Endothelial cell of umbilical vein (primary cell): ENCODE measurements around the gene PTPRO. TPM values are rescaled to one million over a fixed set of nuclear protein-coding genes. Genes with fewer than 3 reads are reported as not detected.

ENCODE experiments used
- BruUV-seq: library from RNA; stranded (reverse); fragments of 400-500 nt; replicated peaks from 2 replicates; lab custom pipeline; 2021; lab: Mats Ljungman, UMichigan
- CTCF ChIA-PET: fragments of 300-600, 350-600 bp; sonication (Branson Sonifier 250); formaldehyde crosslinking; loops from one replicate; lab custom pipeline; 2021; ENCODE audit warnings: antibody characterized with exemption, inconsistent platforms; lab: Charles Lee
- POLR2A ChIA-PET: fragments of 300-600, 350-600 bp; sonication (Branson Sonifier 250); formaldehyde crosslinking; loops from one replicate; lab custom pipeline; 2021; ENCODE audit warnings: antibody characterized with exemption, inconsistent platforms; lab: Charles Lee
- DNase-seq: peaks from one replicate; pipeline ENCODE4 v3.0.0-alpha.2; 2011; ENCODE audit warnings: low read depth, low spot score
- FAIRE-seq: peaks from 2 replicates; lab custom pipeline; 2011; peaks lifted over from hg19 to GRCh38; lab: Jason Lieb, UNC
- H2AFZ ChIP-seq: 2 replicates; pipeline ENCODE4 v1.6.0; 2012; ENCODE audit warnings: low read depth, low read length, control low read depth, inconsistent platforms
- H3K27ac ChIP-seq: 2 replicates; pipeline ENCODE4 v1.5.1; 2011; ENCODE audit warnings: low read depth, mild to moderate bottlenecking, control low read depth, low read length, moderate library complexity; ENCODE audit not compliant: insufficient read depth
- H3K27me3 ChIP-seq, 2 experiments: 2 replicates each; pipeline versions ENCODE4 v1.6.0 to v1.6.1; 2011; ENCODE audit warnings: low read length in 2 of 2, mixed read lengths in 1 of 2; ENCODE audit not compliant: control insufficient read depth in 2 of 2, insufficient read depth in 2 of 2
- H3K36me3 ChIP-seq, 2 experiments: 2 replicates in 1 of 2; 3 replicates in 1 of 2; pipeline ENCODE4 v1.5.1; 2011; ENCODE audit warnings: low read length in 2 of 2, mild to moderate bottlenecking in 1 of 2, moderate library complexity in 1 of 2; ENCODE audit not compliant: control insufficient read depth in 2 of 2, insufficient read depth in 2 of 2; ENCODE audit errors: extremely low read depth in 1 of 2
- H3K4me1 ChIP-seq: 3 replicates; pipeline ENCODE4 v1.5.1; 2011; ENCODE audit warnings: mild to moderate bottlenecking, low read length; ENCODE audit not compliant: control insufficient read depth, insufficient read depth; ENCODE audit errors: extremely low read depth
- H3K4me2 ChIP-seq: 2 replicates; pipeline ENCODE4 v1.6.1; 2011; ENCODE audit warnings: low read length, control low read depth, mixed read lengths; ENCODE audit not compliant: insufficient read depth
- H3K4me3 ChIP-seq, 3 experiments: fragments of 200-600 bp in 1 of 3; sonication (generic), shearing (Covaris generic) in 1 of 3; replicated peaks in 1 of 3; 2 replicates each; pipeline ENCODE4 v1.5.1; 2011 to 2016; ENCODE audit warnings: control low read depth in 3 of 3, low read length in 3 of 3, mild to moderate bottlenecking in 2 of 3, inconsistent platforms in 1 of 3, low read depth in 1 of 3, moderate library complexity in 1 of 3; ENCODE audit not compliant: insufficient read depth in 1 of 3
- H3K79me2 ChIP-seq: 2 replicates; pipeline ENCODE4 v1.6.0; 2012; ENCODE audit warnings: low read length, inconsistent platforms; ENCODE audit not compliant: control insufficient read depth, insufficient read depth
- H3K9ac ChIP-seq: replicated peaks from 2 replicates; pipeline ENCODE3; 2011; ENCODE audit warnings: low read length, control low read depth; ENCODE audit not compliant: insufficient read depth; ENCODE audit errors: extremely low read depth
- H3K9me1 ChIP-seq: replicated peaks from 3 replicates; pipeline ENCODE4 v1.6.0; 2011; ENCODE audit warnings: mild to moderate bottlenecking, low read length; ENCODE audit not compliant: control insufficient read depth, insufficient read depth; ENCODE audit errors: extremely low read depth
- H3K9me3 ChIP-seq: replicated peaks from 2 replicates; pipeline ENCODE4 v1.5.1; 2012; ENCODE audit warnings: low read length, inconsistent platforms; ENCODE audit not compliant: control insufficient read depth, insufficient read depth
- H4K20me1 ChIP-seq: replicated peaks from 2 replicates; pipeline ENCODE3; 2011; ENCODE audit warnings: mild to moderate bottlenecking, low read length; ENCODE audit not compliant: control insufficient read depth, insufficient read depth; ENCODE audit errors: extremely low read depth
- EZH2 ChIP-seq: IDR thresholded peaks from 2 replicates; pipeline ENCODE4 v1.6.1; 2012; ENCODE audit warnings: borderline replicate concordance, low read depth, mild to moderate bottlenecking, moderate library complexity, low read length, inconsistent platforms; ENCODE audit not compliant: severe bottlenecking
- FOS ChIP-seq: IDR thresholded peaks from 2 replicates; pipeline ENCODE4 v1.6.1; 2011; ENCODE audit warnings: mild to moderate bottlenecking, low read length, moderate library complexity, borderline replicate concordance; ENCODE audit not compliant: insufficient read depth
- GATA2 ChIP-seq: IDR thresholded peaks from 2 replicates; pipeline ENCODE4 v1.7.0; 2011; ENCODE audit warnings: low read depth, mild to moderate bottlenecking, moderate library complexity, mixed read lengths, low read length; ENCODE audit not compliant: insufficient read length, insufficient read depth
- JUN ChIP-seq: IDR thresholded peaks from 2 replicates; pipeline ENCODE4 v1.6.1; 2011; ENCODE audit warnings: borderline replicate concordance, low read depth; ENCODE audit not compliant: insufficient read length, insufficient read depth
- MYC ChIP-seq: IDR thresholded peaks from one replicate; pipeline ENCODE4 v1.6.1; 2011; ENCODE audit warnings: mild to moderate bottlenecking, low read depth, low read length
- POLR2A ChIP-seq: IDR thresholded peaks from 2 replicates; pipeline ENCODE4 v1.6.1; 2012; ENCODE audit warnings: low read depth, mild to moderate bottlenecking, control low read depth, low read length
- POLR2AphosphoS5 ChIP-seq: IDR thresholded peaks from 2 replicates; pipeline ENCODE4 v1.6.1; 2012; ENCODE audit warnings: low read depth, mild to moderate bottlenecking, control low read depth, low read length, moderate library complexity; ENCODE audit not compliant: insufficient read depth
- dilution Hi-C: fragments of 300-500 bp; cut with MboI; formaldehyde crosslinking; loops from one replicate; pipeline ENCODE4 v1.15.0; 2019; ENCODE audit warnings: low sequenced_read_pairs; ENCODE audit not compliant: extremely low pct_ligation_motif_present
- intact Hi-C: fragments of 100-400 bp; cut with micrococcal nuclease; formaldehyde crosslinking; loops from one replicate; pipeline ENCODE4 v1.10.0; 2022
- polyA plus RNA-seq, 4 experiments: library from polyadenylated mRNA; depleted of rRNA in 3 of 4; stranded (reverse) in 3 of 4; unstranded in 1 of 4; fragments of >200 nt; gene quantifications; 2 replicates each; pipeline versions ENCODE4 v1.2.1 to v1.2.3, GENCODE V29; 2011 to 2012; ENCODE audit warnings: missing spikeins in 1 of 4
- total RNA-seq: library from RNA; stranded (reverse); gene quantifications from 2 replicates; pipeline ENCODE4 v1.2.3, GENCODE V29; 2021
- TF ChIP-seq, protein P1 (sequence below): IDR thresholded peaks from 2 replicates; pipeline ENCODE4 v1.6.1; 2011; ENCODE audit not compliant: insufficient read depth, insufficient read length
- TF ChIP-seq, protein P2 (sequence below), 2 donors: IDR thresholded peaks; 1 replicate in 1 of 2; 2 replicates in 1 of 2; pipeline ENCODE4 v1.5.1; 2011; ENCODE audit warnings: low read length in 2 of 2, mild to moderate bottlenecking in 2 of 2, moderate library complexity in 2 of 2, control low read depth in 1 of 2, inconsistent platforms in 1 of 2, low read depth in 1 of 2; ENCODE audit not compliant: insufficient read depth in 1 of 2; ENCODE audit errors: extremely low read depth in 1 of 2

The PTPRO gene
- total and polyA plus RNA-seq, 2 donors (not counting 3 experiments of a cell fraction or from before 2014, with no cell fraction given) = not detected

DNA sequence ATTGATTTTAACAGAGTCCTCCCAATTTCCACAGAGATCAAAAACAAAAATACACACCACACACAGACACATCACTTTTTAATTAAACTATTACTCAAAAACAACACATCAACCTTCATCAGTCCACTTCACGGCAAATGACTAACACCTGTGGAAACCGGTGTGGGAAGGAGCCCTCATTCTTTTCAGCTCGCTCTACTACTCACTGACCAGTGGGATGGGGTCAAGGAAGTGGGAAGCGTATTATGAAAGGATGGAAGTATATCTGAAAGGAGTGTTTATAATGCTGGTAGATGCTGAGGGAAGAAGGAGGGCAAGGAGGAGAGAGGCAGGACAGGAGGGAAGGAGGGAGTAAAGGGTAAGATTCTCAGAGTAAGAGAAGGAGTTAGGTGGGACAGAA, 310.4 kb downstream of the PTPRO start:
- Histone ChIP-seq H3K36me3 (no peaks in the 10 kb centered on the region), H3K9ac (no peak overlapping the region), H3K79me2 (no peaks in the 10 kb centered on the region), H3K4me3 (no peak overlapping the region), H3K9me3 (no peaks in the 10 kb centered on the region), H3K27ac (no peak overlapping the region), H3K4me1 (peaks cover 79% of the 10 kb centered on the region), H3K9me1 (no peaks in the 10 kb centered on the region), H3K27me3 (no peaks in the 10 kb centered on the region), H4K20me1 (no peaks in the 10 kb centered on the region), H3K4me2 (no peak overlapping the region), H2AFZ (no peak overlapping the region)
- no peak for TF ChIP-seq POLR2AphosphoS5
- TF ChIP-seq, protein P1, sequence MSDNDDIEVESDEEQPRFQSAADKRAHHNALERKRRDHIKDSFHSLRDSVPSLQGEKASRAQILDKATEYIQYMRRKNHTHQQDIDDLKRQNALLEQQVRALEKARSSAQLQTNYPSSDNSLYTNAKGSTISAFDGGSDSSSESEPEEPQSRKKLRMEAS = no peak
- TF ChIP-seq POLR2A = no peak
- TF ChIP-seq EZH2 = no peak
- no peak for TF ChIP-seq FOS
- TF ChIP-seq, protein P2, sequence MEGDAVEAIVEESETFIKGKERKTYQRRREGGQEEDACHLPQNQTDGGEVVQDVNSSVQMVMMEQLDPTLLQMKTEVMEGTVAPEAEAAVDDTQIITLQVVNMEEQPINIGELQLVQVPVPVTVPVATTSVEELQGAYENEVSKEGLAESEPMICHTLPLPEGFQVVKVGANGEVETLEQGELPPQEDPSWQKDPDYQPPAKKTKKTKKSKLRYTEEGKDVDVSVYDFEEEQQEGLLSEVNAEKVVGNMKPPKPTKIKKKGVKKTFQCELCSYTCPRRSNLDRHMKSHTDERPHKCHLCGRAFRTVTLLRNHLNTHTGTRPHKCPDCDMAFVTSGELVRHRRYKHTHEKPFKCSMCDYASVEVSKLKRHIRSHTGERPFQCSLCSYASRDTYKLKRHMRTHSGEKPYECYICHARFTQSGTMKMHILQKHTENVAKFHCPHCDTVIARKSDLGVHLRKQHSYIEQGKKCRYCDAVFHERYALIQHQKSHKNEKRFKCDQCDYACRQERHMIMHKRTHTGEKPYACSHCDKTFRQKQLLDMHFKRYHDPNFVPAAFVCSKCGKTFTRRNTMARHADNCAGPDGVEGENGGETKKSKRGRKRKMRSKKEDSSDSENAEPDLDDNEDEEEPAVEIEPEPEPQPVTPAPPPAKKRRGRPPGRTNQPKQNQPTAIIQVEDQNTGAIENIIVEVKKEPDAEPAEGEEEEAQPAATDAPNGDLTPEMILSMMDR (IDR thresholded peaks at IDR 0.05; ENCODE audit: extremely low read depth in 1 of 2, insufficient read depth in 1 of 2, low read depth in 1 of 2, low read length in 2 of 2) = no peak
- no peak for TF ChIP-seq GATA2
- no peak for TF ChIP-seq JUN
- no peak for TF ChIP-seq MYC
- dilution Hi-C loops (no loop called here), intact Hi-C loops (no loop called here)
- FAIRE-seq (no peak), DNase-seq (no peak)
- ChIA-PET CTCF (no interaction called here), POLR2A (no interaction called here)
- BruUV-seq = no TSS peak
